ENCODE results near the gene UNKL.
A peak's percentile ranks its signal among the peaks of the same experiment; 100 is the strongest.

UNKL gene

GRCh38 chr16:1401061-1401757 is 13.3 kb downstream of the UNKL start:
- DNase-seq (ENCODE audit: low read depth in 2 of 2): no peak

- DNase-seq (ENCODE audit: low read depth in 2 of 2): no peak
Measured at GRCh38 chr16:1398826-1399581, 15.5 kb downstream of the UNKL start.

GRCh38 chr16:1398351-1398750 is 16.2 kb downstream of the UNKL start:
- DNase-seq (ENCODE audit: low read depth in 2 of 2): no peak

- DNase-seq (ENCODE audit: low read depth in 2 of 2): no peak
Measured at GRCh38 chr16:1397779-1398178, 16.7 kb downstream of the UNKL start.

GRCh38 chr16:1395444-1396031 is 19.0 kb downstream of the UNKL start:
- DNase-seq (ENCODE audit: low read depth in 2 of 2): no peak

- no peak for DNase-seq (ENCODE audit: low read depth in 2 of 2)
Measured at GRCh38 chr16:1394367-1394951, 20.0 kb downstream of the UNKL start.

GRCh38 chr16:1393613-1394176 is 20.8 kb downstream of the UNKL start:
- DNase-seq (ENCODE audit: low read depth in 2 of 2): no peak

GRCh38 chr16:1392826-1393225 is 21.7 kb downstream of the UNKL start:
- no peak for DNase-seq (ENCODE audit: low read depth in 2 of 2)

GRCh38 chr16:1390239-1390779 is 24.2 kb downstream of the UNKL start:
- no peak for DNase-seq (ENCODE audit: low read depth in 2 of 2)

GRCh38 chr16:1389762-1390161 is 24.7 kb downstream of the UNKL start:
- no peak for DNase-seq (ENCODE audit: low read depth in 2 of 2)

- no peak for DNase-seq (ENCODE audit: low read depth in 2 of 2)
Measured at GRCh38 chr16:1387331-1387730, 27.2 kb downstream of the UNKL start.

- no peak for DNase-seq (ENCODE audit: low read depth in 2 of 2)
Measured at GRCh38 chr16:1385232-1385631, 29.3 kb downstream of the UNKL start.

- no peak for DNase-seq (ENCODE audit: low read depth in 2 of 2)
Measured at GRCh38 chr16:1383556-1383955, 30.9 kb downstream of the UNKL start.

GRCh38 chr16:1381612-1382406 is 32.7 kb downstream of the UNKL start:
- DNase-seq (ENCODE audit: low read depth in 2 of 2): no peak

GRCh38 chr16:1380195-1380594 is 34.3 kb downstream of the UNKL start:
- DNase-seq (ENCODE audit: low read depth in 2 of 2): no peak

- peak; percentile 36 for DNase-seq (ENCODE audit: low read depth in 2 of 2)
Measured at GRCh38 chr16:1379304-1380076, 35.0 kb downstream of the UNKL start.

- DNase-seq (ENCODE audit: low read depth in 2 of 2): peak; percentile 34 to 47
Measured at GRCh38 chr16:1378804-1379303, 35.6 kb downstream of the UNKL start.

GRCh38 chr16:1378087-1378803 is 36.3 kb downstream of the UNKL start:
- no peak for DNase-seq (ENCODE audit: low read depth in 2 of 2)

GRCh38 chr16:1377406-1378010 is 37.0 kb downstream of the UNKL start:
- DNase-seq (ENCODE audit: low read depth in 2 of 2): no peak

All from activated CD8-positive, alpha-beta memory T cell treated with anti-CD3 and anti-CD28 coated beads for 4 hours (primary cell).